Chondrocyte (in vitro differentiated cells): ENCODE measurements around the gene ATN1. TPM values are rescaled to one million over a fixed set of nuclear protein-coding genes. Genes with fewer than 3 reads are reported as not detected.
A peak's percentile ranks its signal among the peaks of the same experiment; 100 is the strongest.

Source experiments
- DNase-seq: peaks from one replicate; pipeline ENCODE4 v3.0.0; 2021; ENCODE audit warnings: mixed read lengths, low spot score
- H3K27ac Mint-ChIP-seq: one replicate; pipeline ENCODE4 v1.8.0; 2021; ENCODE audit warnings: mild to moderate bottlenecking, moderate library complexity, mixed read lengths; ENCODE audit not compliant: unreplicated experiment
- H3K27me3 Mint-ChIP-seq: 2 replicates; pipeline ENCODE4 v1.8.0; 2021; ENCODE audit warnings: low read depth, mixed read lengths
- H3K36me3 Mint-ChIP-seq: 2 replicates; pipeline ENCODE4 v1.8.0; 2021; ENCODE audit warnings: low read depth, mixed read lengths
- H3K4me1 Mint-ChIP-seq: 2 replicates; pipeline ENCODE4 v1.8.0; 2021; ENCODE audit warnings: low read depth, mild to moderate bottlenecking, mixed read lengths
- H3K4me3 Mint-ChIP-seq: one replicate; pipeline ENCODE4 v1.8.0; 2021; ENCODE audit warnings: mild to moderate bottlenecking, moderate library complexity, mixed read lengths; ENCODE audit not compliant: unreplicated experiment
- H3K9me3 Mint-ChIP-seq: 2 replicates; pipeline ENCODE4 v1.8.0; 2021; ENCODE audit warnings: low read depth, mixed read lengths
- CTCF ChIP-seq: fragments of 200-600 bp; sonication (generic); IDR thresholded peaks from 2 replicates; pipeline ENCODE4 v1.5.0; 2021; ENCODE audit warnings: antibody characterized with exemption, mild to moderate bottlenecking, moderate library complexity
- total RNA-seq: library from RNA; stranded (reverse); gene quantifications from 3 replicates; pipeline ENCODE4 v1.2.1, GENCODE V29; 2021

Gene ATN1
- total RNA-seq, 1 donor from 2014 or later: 103 TPM

- no peak for DNase-seq
- peak overlapping the region; percentile 96 for H3K4me3 Mint-ChIP-seq
- H3K4me1 Mint-ChIP-seq: peaks cover 74% of the 10 kb centered on the region
- H3K27ac Mint-ChIP-seq: peak overlapping the region; percentile 90
- H3K27me3 Mint-ChIP-seq: no peaks in the 10 kb centered on the region
- no peaks in the 10 kb centered on the region for H3K9me3 Mint-ChIP-seq
- H3K36me3 Mint-ChIP-seq: peaks cover 3% of the 10 kb centered on the region
- no peak for TF ChIP-seq CTCF
Observed at GRCh38 chr12:6928022-6928702, 403 bp downstream of the ATN1 start.

- peak overlapping the region; percentile 90 for H3K27ac Mint-ChIP-seq
- no peak for DNase-seq
- H3K27me3 Mint-ChIP-seq: no peaks in the 10 kb centered on the region
- TF ChIP-seq CTCF: no peak
- peaks cover 5% of the 10 kb centered on the region for H3K36me3 Mint-ChIP-seq
- H3K4me3 Mint-ChIP-seq: peak overlapping the region; percentile 96
- no peaks in the 10 kb centered on the region for H3K9me3 Mint-ChIP-seq
- H3K4me1 Mint-ChIP-seq: peaks cover 80% of the 10 kb centered on the region
Observed at GRCh38 chr12:6928703-6929407, 1.1 kb downstream of the ATN1 start.

DNA sequence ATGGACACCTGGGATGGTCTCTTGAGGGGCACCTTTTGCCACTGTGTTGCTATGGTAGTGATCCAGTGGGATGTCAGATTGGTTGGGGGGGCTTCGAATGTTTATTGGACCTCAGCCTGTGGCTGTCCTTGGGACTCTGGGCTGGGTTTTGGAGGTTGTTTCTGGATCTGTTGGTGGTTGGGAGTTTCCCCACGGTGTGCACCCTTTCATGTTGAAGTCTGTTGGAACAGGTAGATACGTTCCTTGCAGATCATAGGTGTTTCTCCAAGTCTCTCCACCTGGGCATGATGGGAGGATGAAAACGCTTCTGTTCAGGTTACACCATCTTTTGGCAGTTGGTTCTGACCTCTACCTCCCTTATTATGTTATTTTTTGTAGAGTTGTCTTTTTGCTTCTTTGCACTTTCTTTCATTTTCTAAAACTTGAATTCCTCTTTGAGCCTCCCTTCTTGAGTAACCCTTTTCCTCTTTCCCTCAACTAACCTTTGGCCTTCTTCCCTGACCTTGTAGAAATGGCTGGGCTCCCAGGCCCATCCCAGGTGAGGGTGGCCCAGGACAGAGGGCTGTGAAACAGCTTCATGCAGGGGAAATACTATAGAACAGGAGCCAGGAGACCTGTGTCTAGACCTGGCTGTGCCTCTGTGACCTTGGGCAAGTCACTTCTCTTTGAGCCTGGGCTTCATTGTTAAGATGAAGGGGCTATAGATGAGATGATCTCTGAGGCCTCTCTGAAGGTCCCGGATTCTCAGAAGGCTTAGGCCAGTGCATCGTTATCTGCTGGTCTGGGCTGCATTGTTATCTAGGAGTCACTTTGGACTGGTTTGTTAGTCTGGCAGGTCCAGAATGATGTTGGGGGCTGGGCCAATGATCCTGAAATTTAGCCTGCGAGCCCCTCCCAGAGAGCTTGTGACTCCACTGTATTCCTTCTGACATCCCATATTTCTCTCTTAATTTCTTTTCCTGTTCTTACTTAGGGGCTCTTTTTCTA is 2.0 kb downstream of the ATN1 start:
- Mint-ChIP-seq H3K4me3 (peak overlapping the region; percentile 96), H3K27ac (peak overlapping the region; percentile 90), H3K27me3 (no peaks in the 10 kb centered on the region), H3K9me3 (no peaks in the 10 kb centered on the region), H3K4me1 (peaks cover 80% of the 10 kb centered on the region), H3K36me3 (peaks cover 9% of the 10 kb centered on the region)
- no peak for DNase-seq
- no peak for TF ChIP-seq CTCF

- H3K36me3 Mint-ChIP-seq: peaks cover 24% of the 10 kb centered on the region
- no peaks in the 10 kb centered on the region for H3K27me3 Mint-ChIP-seq
- H3K4me1 Mint-ChIP-seq: peaks cover 71% of the 10 kb centered on the region
- H3K27ac Mint-ChIP-seq: peak overlapping the region; percentile 71
- no peaks in the 10 kb centered on the region for H3K9me3 Mint-ChIP-seq
- TF ChIP-seq CTCF: no peak
- H3K4me3 Mint-ChIP-seq: no peak overlapping the region
- DNase-seq: no peak
Observed at GRCh38 chr12:6932766-6933165, 5.0 kb downstream of the ATN1 start.

DNA sequence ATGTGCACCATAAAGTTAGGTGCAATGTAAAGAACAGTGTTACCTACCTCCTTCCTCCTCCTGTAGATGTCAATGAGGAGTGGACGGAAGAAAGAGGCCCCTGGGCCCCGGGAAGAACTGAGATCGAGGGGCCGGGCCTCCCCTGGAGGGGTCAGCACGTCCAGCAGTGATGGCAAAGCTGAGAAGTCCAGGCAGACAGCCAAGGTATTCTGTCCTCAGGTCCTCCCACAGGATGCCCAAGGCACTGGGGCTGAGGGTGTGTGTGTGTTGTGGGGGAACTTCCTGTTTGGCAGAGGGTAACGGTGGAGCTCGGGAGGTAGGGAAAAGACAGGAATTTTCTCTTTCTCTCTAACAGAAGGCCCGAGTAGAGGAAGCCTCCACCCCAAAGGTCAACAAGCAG is 6.4 kb downstream of the ATN1 start:
- no peak for DNase-seq
- no peak for TF ChIP-seq CTCF
- H3K36me3 Mint-ChIP-seq: peaks cover 22% of the 10 kb centered on the region
- peak overlapping the region; percentile 26 for H3K4me3 Mint-ChIP-seq
- H3K4me1 Mint-ChIP-seq: peaks cover 71% of the 10 kb centered on the region
- H3K27me3 Mint-ChIP-seq: no peaks in the 10 kb centered on the region
- peak overlapping the region; percentile 79 for H3K27ac Mint-ChIP-seq
- no peaks in the 10 kb centered on the region for H3K9me3 Mint-ChIP-seq
